T-cell (primary cell): ENCODE data around the gene CNTNAP2. TPM values are rescaled to one million over a fixed set of nuclear protein-coding genes. Genes with fewer than 3 reads are reported as not detected.

ENCODE experiments used
- ATAC-seq, 4 experiments: fragments of 200-7000 bp in 3 of 4; fragments of 150-1000 bp in 1 of 4; cut with Tn5 transposase; replicated peaks in 1 of 4; 1 replicate in 3 of 4; 2 replicates in 1 of 4; pipeline ENCODE4 v1.10.0; 2021; ENCODE audit warnings: moderate library complexity in 3 of 4, mild to moderate bottlenecking in 2 of 4, moderate number of reproducible peaks in 1 of 4
- CTCF ChIA-PET, 2 donors: fragments of 300-600 bp; sonication (Branson Sonifier 250); formaldehyde crosslinking; loops; one replicate each; lab custom pipeline; 2022; ENCODE audit warnings: antibody characterized with exemption in 2 of 2; lab: Charles Lee
- POLR2A ChIA-PET, 2 donors: fragments of 300-600 bp; sonication (Branson Sonifier 250); formaldehyde crosslinking; loops; one replicate each; lab custom pipeline; 2022; ENCODE audit warnings: antibody characterized with exemption in 2 of 2; lab: Charles Lee
- DNase-seq, 35 experiments: peaks; one replicate each; pipeline versions ENCODE4 v3.0.0 to v3.0.0-alpha.2; 2013 to 2023
- H3K27ac ChIP-seq: one replicate; pipeline ENCODE4 v1.5.1; 2013; ENCODE audit warnings: low read length
- H3K27me3 ChIP-seq, 2 experiments: replicated peaks in 1 of 2; 1 replicate in 1 of 2; 2 replicates in 1 of 2; pipeline versions ENCODE4 v1.6.1 to v1.7.0; 2013; ENCODE audit warnings: low read length in 1 of 2, mixed read lengths in 1 of 2; ENCODE audit not compliant: control insufficient read depth in 2 of 2, insufficient read depth in 2 of 2; ENCODE audit errors: extremely low read depth in 1 of 2
- H3K36me3 ChIP-seq, 2 donors: 1 replicate in 1 of 2; 2 replicates in 1 of 2; pipeline versions ENCODE4 v1.6.1 to v1.7.0; 2013; ENCODE audit warnings: low read length in 1 of 2; ENCODE audit not compliant: control insufficient read depth in 2 of 2, insufficient read depth in 1 of 2; ENCODE audit errors: extremely low read depth in 1 of 2
- H3K4me1 ChIP-seq, 2 experiments: 1 replicate in 1 of 2; 2 replicates in 1 of 2; pipeline versions ENCODE4 v1.6.1 to v1.7.0; 2013; ENCODE audit warnings: low read length in 2 of 2, mixed read lengths in 1 of 2; ENCODE audit not compliant: insufficient read depth in 2 of 2, control insufficient read depth in 1 of 2; ENCODE audit errors: extremely low read depth in 1 of 2
- H3K4me3 ChIP-seq, 2 donors: 1 replicate in 1 of 2; 2 replicates in 1 of 2; pipeline versions ENCODE4 v1.5.1 to v1.7.0; 2013; ENCODE audit warnings: mild to moderate bottlenecking in 2 of 2, low read length in 1 of 2, moderate library complexity in 1 of 2; ENCODE audit not compliant: control insufficient read depth in 1 of 2; ENCODE audit errors: extremely low read depth in 1 of 2
- H3K9me3 ChIP-seq: 2 replicates; pipeline ENCODE4 v1.7.0; 2013
- H3K27ac Mint-ChIP-seq, 2 donors: one replicate each; pipeline ENCODE4 v1.8.0; 2020 to 2021; ENCODE audit warnings: mild to moderate bottlenecking in 2 of 2, mixed read lengths in 2 of 2
- H3K27me3 Mint-ChIP-seq, 2 donors: one replicate each; pipeline ENCODE4 v1.8.0; 2021 to 2022; ENCODE audit warnings: mixed read lengths in 2 of 2
- H3K36me3 Mint-ChIP-seq: one replicate; pipeline ENCODE4 v1.8.0; 2021; ENCODE audit warnings: mixed read lengths
- H3K4me1 Mint-ChIP-seq, 3 donors: one replicate each; pipeline ENCODE4 v1.8.0; 2020 to 2022; ENCODE audit warnings: mixed read lengths in 3 of 3, mild to moderate bottlenecking in 1 of 3
- H3K4me3 Mint-ChIP-seq, 3 donors: one replicate each; pipeline ENCODE4 v1.8.0; 2020 to 2022; ENCODE audit warnings: mild to moderate bottlenecking in 3 of 3, mixed read lengths in 3 of 3, moderate library complexity in 3 of 3
- H3K9me3 Mint-ChIP-seq, 3 donors: one replicate each; pipeline ENCODE4 v1.8.0; 2020 to 2022; ENCODE audit warnings: mixed read lengths in 3 of 3
- WGBS: methylation state at CpG from one replicate; pipeline ENCODE4 v1.1.5; 2013; ENCODE audit warnings: missing lambda C conversion rate; ENCODE audit not compliant: insufficient coverage; 5-methylcytosine and 5-hydroxymethylcytosine counted together
- total RNA-seq, 35 experiments: library from RNA in 6 of 35; stranded (reverse) in 6 of 35; fragments of 120-200 nt in 1 of 35; gene quantifications; one replicate each; pipeline versions ENCODE4 v1.2.1 to v1.2.4 and lab custom pipeline; 2013 to 2026

Gene CNTNAP2
- total RNA-seq, 5 donors from 2014 or later (not counting 1 experiment from before 2014, with no cell fraction given), result 0.15 to 0.72 (median 0.21) TPM

- H3K27ac ChIP-seq, result no peak overlapping the region
- DNase-seq (no peak), ATAC-seq (no peak)
- ChIA-PET POLR2A (no interaction called here), CTCF (no interaction called here)
- H3K9me3 ChIP-seq, result no peaks in the 10 kb centered on the region
- H3K4me1 ChIP-seq, result no peaks in the 10 kb centered on the region
- no peak overlapping the region for H3K27ac Mint-ChIP-seq
- H3K4me1 Mint-ChIP-seq, result no peaks in the 10 kb centered on the region
- no peaks in the 10 kb centered on the region for H3K36me3 ChIP-seq
- no peak overlapping the region for H3K4me3 ChIP-seq
- H3K36me3 Mint-ChIP-seq, result no peaks in the 10 kb centered on the region
- H3K4me3 Mint-ChIP-seq, result no peak overlapping the region
- no peaks in the 10 kb centered on the region for H3K27me3 Mint-ChIP-seq
- WGBS, result 73% methylated on average over 2 of the region's 4 CpGs
- peaks cover 5 to 19% (median 11%) of the 10 kb centered on the region in 3 donors for H3K9me3 Mint-ChIP-seq
- no peaks in the 10 kb centered on the region for H3K27me3 ChIP-seq
Measured at GRCh38 chr7:147485660-147486210, 1369.1 kb downstream of the CNTNAP2 start.

- ChIA-PET POLR2A (no interaction called here), CTCF (no interaction called here)
- ATAC-seq (no peak), DNase-seq (no peak)
- Mint-ChIP-seq H3K36me3 (no peaks in the 10 kb centered on the region), H3K4me3 (no peak overlapping the region), H3K4me1 (no peaks in the 10 kb centered on the region), H3K27me3 (no peaks in the 10 kb centered on the region), H3K9me3 (peaks cover 3 to 17% (median 6%) of the 10 kb centered on the region in 3 donors), H3K27ac (no peak overlapping the region)
- H3K4me1 ChIP-seq, result no peaks in the 10 kb centered on the region
- H3K27me3 ChIP-seq, result no peaks in the 10 kb centered on the region
- H3K36me3 ChIP-seq, result no peaks in the 10 kb centered on the region
- H3K9me3 ChIP-seq, result no peaks in the 10 kb centered on the region
- WGBS, result no CpG with 5 or more reads among the region's 4 CpGs
- H3K27ac ChIP-seq, result no peak overlapping the region
- H3K4me3 ChIP-seq, result no peak overlapping the region
Measured at GRCh38 chr7:147492606-147493005, 1376.0 kb downstream of the CNTNAP2 start.

- Histone ChIP-seq H3K9me3 (no peaks in the 10 kb centered on the region), H3K4me3 (no peak overlapping the region), H3K36me3 (no peaks in the 10 kb centered on the region), H3K27me3 (no peaks in the 10 kb centered on the region), H3K4me1 (no peaks in the 10 kb centered on the region), H3K27ac (no peak overlapping the region)
- Mint-ChIP-seq H3K27me3 (no peaks in the 10 kb centered on the region), H3K36me3 (no peaks in the 10 kb centered on the region), H3K4me3 (no peak overlapping the region), H3K4me1 (no peaks in the 10 kb centered on the region), H3K9me3 (peaks cover 0 to 22% (median 9%) of the 10 kb centered on the region in 3 donors), H3K27ac (no peak overlapping the region)
- ChIA-PET CTCF (no interaction called here), POLR2A (no interaction called here)
- no peak for DNase-seq
- no peak for ATAC-seq
- WGBS, result no CpG with 5 or more reads among the region's 1 CpG
Measured at GRCh38 chr7:147496209-147496608, 1379.6 kb downstream of the CNTNAP2 start.

GRCh38 chr7:147497246-147497645 is 1380.6 kb downstream of the CNTNAP2 start:
- no peak overlapping the region for H3K4me3 ChIP-seq
- H3K9me3 ChIP-seq, result no peaks in the 10 kb centered on the region
- DNase-seq (no peak), ATAC-seq (no peak)
- ChIA-PET POLR2A (no interaction called here), CTCF (no interaction called here)
- H3K4me1 Mint-ChIP-seq, result no peaks in the 10 kb centered on the region
- no peaks in the 10 kb centered on the region for H3K36me3 ChIP-seq
- no peaks in the 10 kb centered on the region for H3K4me1 ChIP-seq
- no peaks in the 10 kb centered on the region for H3K27me3 Mint-ChIP-seq
- H3K27ac ChIP-seq, result no peak overlapping the region
- 56% methylated on average over 1 of the region's 1 CpG for WGBS
- no peak overlapping the region for H3K27ac Mint-ChIP-seq
- H3K27me3 ChIP-seq, result no peaks in the 10 kb centered on the region
- H3K9me3 Mint-ChIP-seq, result peaks cover 0 to 19% (median 4%) of the 10 kb centered on the region in 3 donors
- no peaks in the 10 kb centered on the region for H3K36me3 Mint-ChIP-seq
- H3K4me3 Mint-ChIP-seq, result no peak overlapping the region

GRCh38 chr7:147498081-147498480 is 1381.5 kb downstream of the CNTNAP2 start:
- no peak overlapping the region for H3K27ac ChIP-seq
- H3K9me3 ChIP-seq, result no peaks in the 10 kb centered on the region
- no peaks in the 10 kb centered on the region for H3K4me1 ChIP-seq
- Mint-ChIP-seq H3K4me1 (no peaks in the 10 kb centered on the region), H3K36me3 (no peaks in the 10 kb centered on the region), H3K27me3 (no peaks in the 10 kb centered on the region), H3K4me3 (no peak overlapping the region), H3K9me3 (peaks cover 0 to 19% (median 4%) of the 10 kb centered on the region in 3 donors), H3K27ac (no peak overlapping the region)
- ATAC-seq, result no peak
- ChIA-PET POLR2A (interaction anchor here in 1 of 2 donors (0.6 kb wide), 3 partner anchors 33 to 203 kb away, joined by 3 read pairs; no protein-coding TSS in a partner anchor), CTCF (no interaction called here)
- no peak overlapping the region for H3K4me3 ChIP-seq
- no peaks in the 10 kb centered on the region for H3K36me3 ChIP-seq
- WGBS, result 100% methylated on average over 1 of the region's 2 CpGs
- no peak for DNase-seq
- no peaks in the 10 kb centered on the region for H3K27me3 ChIP-seq

GRCh38 chr7:147509035-147509501 is 1392.5 kb downstream of the CNTNAP2 start:
- DNase-seq (no peak), ATAC-seq (no peak)
- Mint-ChIP-seq H3K27ac (no peak overlapping the region), H3K27me3 (no peaks in the 10 kb centered on the region), H3K9me3 (peaks cover 8 to 32% (median 13%) of the 10 kb centered on the region in 3 donors), H3K4me1 (no peaks in the 10 kb centered on the region), H3K36me3 (no peaks in the 10 kb centered on the region), H3K4me3 (no peak overlapping the region)
- Histone ChIP-seq H3K27me3 (no peaks in the 10 kb centered on the region), H3K9me3 (no peaks in the 10 kb centered on the region), H3K4me3 (no peak overlapping the region), H3K36me3 (no peaks in the 10 kb centered on the region), H3K27ac (no peak overlapping the region), H3K4me1 (no peaks in the 10 kb centered on the region)
- ChIA-PET POLR2A (no interaction called here), CTCF (no interaction called here)
- 44% methylated on average over 2 of the region's 3 CpGs for WGBS
